B cell (primary cell): ENCODE data around the gene PRKAA2. TPM values are rescaled to one million over a fixed set of nuclear protein-coding genes. Genes with fewer than 3 reads are reported as not detected.

ENCODE experiments used
- ATAC-seq: fragments of 200-7000 bp; cut with Tn5 transposase; one replicate; pipeline ENCODE4 v1.10.0; 2021; ENCODE audit warnings: low read depth, mild to moderate bottlenecking, moderate number of reproducible peaks, moderate library complexity
- CTCF ChIA-PET: fragments of 350-600 bp; sonication (Branson Sonifier 250); formaldehyde crosslinking; loops from one replicate; lab custom pipeline; 2021; ENCODE audit warnings: antibody characterized with exemption, inconsistent platforms; lab: Charles Lee
- POLR2A ChIA-PET: fragments of 350-600 bp; sonication (Branson Sonifier 250); formaldehyde crosslinking; loops from one replicate; lab custom pipeline; 2021; ENCODE audit warnings: antibody characterized with exemption; lab: Charles Lee
- DNase-seq: peaks from one replicate; pipeline ENCODE4 v3.0.0; 2013
- H2AFZ ChIP-seq: 2 replicates; pipeline ENCODE4 v1.6.1; 2012; ENCODE audit warnings: mild to moderate bottlenecking, low read depth, low read length; ENCODE audit not compliant: insufficient read depth, poor library complexity, severe bottlenecking
- H3K27ac ChIP-seq, 2 donors: 1 replicate in 1 of 2; 2 replicates in 1 of 2; pipeline ENCODE4 v1.5.1; 2012 to 2013; ENCODE audit warnings: low read length in 2 of 2, mild to moderate bottlenecking in 2 of 2, moderate library complexity in 1 of 2
- H3K27me3 ChIP-seq, 4 experiments: fragments of 200-600 bp in 1 of 4; sonication (generic) in 1 of 4; replicated peaks in 1 of 4; 1 replicate in 2 of 4; 2 replicates in 2 of 4; pipeline versions ENCODE4 v1.6.1 to v1.7.0; 2013 to 2016; ENCODE audit warnings: low read length in 3 of 4, mild to moderate bottlenecking in 2 of 4, mixed read lengths in 1 of 4, moderate library complexity in 1 of 4; ENCODE audit not compliant: insufficient read depth in 4 of 4, control insufficient read depth in 3 of 4; ENCODE audit errors: control extremely low read depth in 1 of 4
- H3K36me3 ChIP-seq, 2 experiments: replicated peaks in 1 of 2; 1 replicate in 1 of 2; 2 replicates in 1 of 2; pipeline versions ENCODE4 v1.6.1 to v1.7.1; 2013; ENCODE audit warnings: low read length in 1 of 2; ENCODE audit not compliant: insufficient read depth in 2 of 2, control insufficient read depth in 1 of 2; ENCODE audit errors: control extremely low read depth in 1 of 2, extremely low read depth in 1 of 2
- H3K4me1 ChIP-seq, 2 donors: fragments of 200-600 bp in 1 of 2; sonication (generic) in 1 of 2; 1 replicate in 1 of 2; 2 replicates in 1 of 2; pipeline versions ENCODE4 v1.5.1 to v1.6.1; 2013 to 2017; ENCODE audit warnings: low read length in 2 of 2; ENCODE audit not compliant: control insufficient read depth in 2 of 2, insufficient read depth in 2 of 2
- H3K4me2 ChIP-seq: replicated peaks from 2 replicates; pipeline ENCODE3; 2012; ENCODE audit warnings: mild to moderate bottlenecking, low read depth, low read length; ENCODE audit not compliant: poor library complexity, severe bottlenecking
- H3K4me3 ChIP-seq, 5 experiments: fragments of 200-600 bp in 1 of 5; sonication (generic) in 1 of 5; 1 replicate in 3 of 5; 2 replicates in 2 of 5; pipeline versions ENCODE4 v1.5.1 to v1.7.0; 2011 to 2016; ENCODE audit warnings: low read length in 4 of 5, mild to moderate bottlenecking in 4 of 5, low read depth in 2 of 5, control low read depth in 1 of 5, moderate library complexity in 1 of 5; ENCODE audit not compliant: insufficient read depth in 1 of 5; ENCODE audit errors: control extremely low read depth in 1 of 5, extremely low read depth in 1 of 5
- H3K79me2 ChIP-seq: fragments of 200-600 bp; sonication (generic); one replicate; pipeline ENCODE4 v1.6.0; 2016; ENCODE audit warnings: low read length; ENCODE audit not compliant: control insufficient read depth, insufficient read depth
- H3K9ac ChIP-seq: fragments of 200-600 bp; sonication (generic); 2 replicates; pipeline ENCODE4 v1.6.1; 2017; ENCODE audit warnings: mild to moderate bottlenecking, low read length, moderate library complexity
- H3K9me3 ChIP-seq, 3 donors: one replicate each; pipeline versions ENCODE4 v1.6.1 to v1.7.1; 2013; ENCODE audit warnings: low read length in 2 of 3; ENCODE audit not compliant: control insufficient read depth in 2 of 3, insufficient read depth in 1 of 3; ENCODE audit errors: control extremely low read depth in 1 of 3
- H4K20me1 ChIP-seq: 2 replicates; pipeline ENCODE4 v1.6.0; 2012; ENCODE audit warnings: mild to moderate bottlenecking, low read length; ENCODE audit not compliant: insufficient read depth, control insufficient read depth, poor library complexity, severe bottlenecking
- H3K27ac Mint-ChIP-seq: one replicate; pipeline ENCODE4 v1.8.0; 2021; ENCODE audit warnings: mixed read lengths
- H3K27me3 Mint-ChIP-seq: one replicate; pipeline ENCODE4 v1.8.0; 2021; ENCODE audit warnings: mixed read lengths
- H3K4me1 Mint-ChIP-seq: one replicate; pipeline ENCODE4 v1.8.0; 2021; ENCODE audit warnings: mixed read lengths
- H3K4me3 Mint-ChIP-seq: one replicate; pipeline ENCODE4 v1.8.0; 2021; ENCODE audit warnings: mixed read lengths
- H3K9me3 Mint-ChIP-seq: one replicate; pipeline ENCODE4 v1.8.0; 2022; ENCODE audit warnings: mixed read lengths; ENCODE audit not compliant: insufficient read depth
- EZH2 ChIP-seq: IDR thresholded peaks from 2 replicates; pipeline ENCODE4 v1.6.1; 2012; ENCODE audit warnings: borderline replicate concordance, low read depth, mild to moderate bottlenecking, moderate library complexity, low read length; ENCODE audit not compliant: insufficient read depth, poor library complexity, severe bottlenecking
- WGBS: methylation state at CpG from one replicate; pipeline ENCODE4 v1.1.5; 2013; ENCODE audit warnings: missing lambda C conversion rate; ENCODE audit not compliant: insufficient coverage; 5-methylcytosine and 5-hydroxymethylcytosine counted together
- intact Hi-C: fragments of 100-400 bp; cut with micrococcal nuclease; formaldehyde crosslinking; loops from one replicate; pipeline ENCODE4 v1.10.0; 2022
- polyA plus RNA-seq: library from polyadenylated mRNA; depleted of rRNA; stranded (reverse); fragments of >200 nt; gene quantifications from 2 replicates; pipeline ENCODE4 v1.2.3, GENCODE V29; 2012
- total RNA-seq, 2 donors: library from RNA; stranded (reverse); fragments of 120-200 nt in 1 of 2; gene quantifications; 1 replicate in 1 of 2; 2 replicates in 1 of 2; pipeline versions ENCODE4 v1.2.3 to v1.2.4, GENCODE V29; 2013 to 2022
- TF ChIP-seq, protein P1 (sequence below): fragments of 200-600 bp; IDR thresholded peaks from one replicate; pipeline ENCODE4 v1.8.0; 2022; ENCODE audit warnings: antibody characterized with exemption, mild to moderate bottlenecking

The PRKAA2 gene
- total and polyA plus RNA-seq, 2 donors (not counting 1 experiment from before 2014, with no cell fraction given): not detected

DNA sequence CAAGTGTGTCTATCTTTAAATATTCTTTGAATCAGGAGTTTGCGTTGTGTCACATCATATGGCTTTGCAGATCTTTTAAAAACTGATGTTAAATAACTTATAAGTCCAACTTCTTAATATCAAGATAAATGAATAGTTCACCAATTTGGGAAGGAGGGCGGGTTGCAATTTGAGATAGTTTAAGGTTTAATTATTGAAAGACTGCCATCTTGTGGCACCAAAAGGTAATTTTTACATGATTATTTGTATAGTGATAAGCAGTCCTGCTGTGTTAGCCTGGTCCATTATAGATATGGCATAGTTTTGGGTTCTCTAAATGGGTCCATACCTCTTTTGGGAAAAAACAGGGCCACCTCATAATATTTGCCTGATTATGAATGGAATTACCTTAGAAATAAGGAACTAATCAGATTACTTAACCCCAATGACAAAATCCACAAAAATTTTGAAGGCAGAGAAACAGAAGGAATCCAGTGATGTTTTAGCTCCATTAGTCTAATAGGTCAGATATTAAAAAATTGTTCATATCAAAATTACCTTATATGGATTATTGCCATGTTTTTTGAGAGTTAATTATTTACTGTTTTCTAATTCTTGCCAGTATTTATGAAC, 64.3 kb downstream of the PRKAA2 start:
- TF ChIP-seq EZH2: no peak
- TF ChIP-seq, protein P1, sequence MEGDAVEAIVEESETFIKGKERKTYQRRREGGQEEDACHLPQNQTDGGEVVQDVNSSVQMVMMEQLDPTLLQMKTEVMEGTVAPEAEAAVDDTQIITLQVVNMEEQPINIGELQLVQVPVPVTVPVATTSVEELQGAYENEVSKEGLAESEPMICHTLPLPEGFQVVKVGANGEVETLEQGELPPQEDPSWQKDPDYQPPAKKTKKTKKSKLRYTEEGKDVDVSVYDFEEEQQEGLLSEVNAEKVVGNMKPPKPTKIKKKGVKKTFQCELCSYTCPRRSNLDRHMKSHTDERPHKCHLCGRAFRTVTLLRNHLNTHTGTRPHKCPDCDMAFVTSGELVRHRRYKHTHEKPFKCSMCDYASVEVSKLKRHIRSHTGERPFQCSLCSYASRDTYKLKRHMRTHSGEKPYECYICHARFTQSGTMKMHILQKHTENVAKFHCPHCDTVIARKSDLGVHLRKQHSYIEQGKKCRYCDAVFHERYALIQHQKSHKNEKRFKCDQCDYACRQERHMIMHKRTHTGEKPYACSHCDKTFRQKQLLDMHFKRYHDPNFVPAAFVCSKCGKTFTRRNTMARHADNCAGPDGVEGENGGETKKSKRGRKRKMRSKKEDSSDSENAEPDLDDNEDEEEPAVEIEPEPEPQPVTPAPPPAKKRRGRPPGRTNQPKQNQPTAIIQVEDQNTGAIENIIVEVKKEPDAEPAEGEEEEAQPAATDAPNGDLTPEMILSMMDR: peak; percentile 90
- ChIA-PET CTCF (interaction anchor here (0.5 to 5.3 kb wide), 15 partner anchors 9 to 1765 kb away, joined by 3 to 56 read pairs (median 5); no protein-coding TSS in a partner anchor), POLR2A (no interaction called here)
- H3K27me3 Mint-ChIP-seq: peaks cover 25% of the 10 kb centered on the region
- peaks cover 0 to 3% (median 0%) of the 10 kb centered on the region in 4 experiments for H3K27me3 ChIP-seq
- H3K9me3 ChIP-seq: no peaks in the 10 kb centered on the region
- no CpG with 5 or more reads among the region's 2 CpGs for WGBS
- H3K27ac Mint-ChIP-seq: no peak overlapping the region
- DNase-seq (peak; percentile 61), ATAC-seq (no peak)
- no peaks in the 10 kb centered on the region for H3K36me3 ChIP-seq
- no peaks in the 10 kb centered on the region for H3K79me2 ChIP-seq
- H3K4me3 ChIP-seq: no peak overlapping the region
- no peaks in the 10 kb centered on the region for H3K4me1 Mint-ChIP-seq
- H3K4me3 Mint-ChIP-seq: no peak overlapping the region
- H4K20me1 ChIP-seq: no peaks in the 10 kb centered on the region
- H3K27ac ChIP-seq: no peak overlapping the region
- H3K9me3 Mint-ChIP-seq: no peaks in the 10 kb centered on the region
- H3K4me2 ChIP-seq: no peak overlapping the region
- no peak overlapping the region for H2AFZ ChIP-seq
- H3K4me1 ChIP-seq: no peaks in the 10 kb centered on the region
- no peak overlapping the region for H3K9ac ChIP-seq
- intact Hi-C loops: loop anchor here (1.0 to 2.0 kb wide), 3 partner anchors 124 to 1765 kb away; no protein-coding TSS in a partner anchor

DNA sequence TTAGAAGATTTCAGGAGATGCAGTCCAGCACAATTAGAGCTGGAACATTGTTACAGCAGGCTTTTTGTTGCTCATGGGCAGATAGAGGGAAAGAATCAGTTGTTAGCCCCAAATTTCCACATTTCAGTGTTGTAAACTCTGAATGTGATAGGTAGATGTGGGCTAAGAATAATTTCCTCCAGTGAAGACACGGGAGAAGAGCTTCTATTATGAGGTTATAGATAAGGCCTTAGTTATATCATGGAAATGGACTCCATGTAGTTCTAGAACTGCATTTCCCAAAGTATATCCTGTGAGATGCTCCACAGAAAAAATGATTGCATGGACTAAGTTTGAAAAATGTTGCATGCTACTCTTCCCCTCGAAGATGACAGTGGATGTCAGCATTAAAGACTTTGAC, 64.9 kb downstream of the PRKAA2 start:
- Histone ChIP-seq H4K20me1 (no peaks in the 10 kb centered on the region), H3K27me3 (peaks cover 0 to 3% (median 0%) of the 10 kb centered on the region in 4 experiments), H3K4me3 (no peak overlapping the region), H3K4me2 (no peak overlapping the region), H3K9ac (no peak overlapping the region), H3K27ac (no peak overlapping the region), H2AFZ (no peak overlapping the region), H3K79me2 (no peaks in the 10 kb centered on the region), H3K36me3 (no peaks in the 10 kb centered on the region), H3K4me1 (no peaks in the 10 kb centered on the region), H3K9me3 (no peaks in the 10 kb centered on the region)
- CTCF ChIA-PET: interaction anchor here (0.7 to 5.3 kb wide), 14 partner anchors 8 to 1765 kb away, joined by 3 to 56 read pairs (median 6); no protein-coding TSS in a partner anchor
- H3K9me3 Mint-ChIP-seq: no peaks in the 10 kb centered on the region
- WGBS: no CpG with 5 or more reads among the region's 2 CpGs
- DNase-seq (no peak), ATAC-seq (no peak)
- no peak overlapping the region for H3K27ac Mint-ChIP-seq
- H3K27me3 Mint-ChIP-seq: peaks cover 25% of the 10 kb centered on the region
- H3K4me3 Mint-ChIP-seq: no peak overlapping the region
- no peak for TF ChIP-seq EZH2
- TF ChIP-seq, protein P1: no peak
- no peaks in the 10 kb centered on the region for H3K4me1 Mint-ChIP-seq
- POLR2A ChIA-PET: no interaction called here
- intact Hi-C loops: loop anchor here (1.0 to 2.0 kb wide), 3 partner anchors 125 to 1765 kb away; no protein-coding TSS in a partner anchor
